OCI-LY1 (cell line): ENCODE measurements around the gene GPATCH8.
A peak's percentile ranks its signal among the peaks of the same experiment; 100 is the strongest.

Experiments used
- H2AFZ ChIP-seq: fragments of 200-600 bp; sonication (generic), shearing (Covaris generic); 2 replicates; pipeline ENCODE4 v1.6.0; 2014; ENCODE audit warnings: antibody characterized with exemption, mild to moderate bottlenecking, low read length
- H3F3A ChIP-seq: fragments of 200-600 bp; sonication (generic), shearing (Covaris generic); 2 replicates; pipeline ENCODE4 v1.6.0; 2014; ENCODE audit warnings: mild to moderate bottlenecking, antibody characterized with exemption, low read length, moderate library complexity; ENCODE audit not compliant: insufficient read depth
- H3K27ac ChIP-seq: fragments of 200-600 bp; sonication (generic); 2 replicates; pipeline ENCODE4 v1.5.1; 2014; ENCODE audit warnings: low read length, mixed run types, mild to moderate bottlenecking, low read depth; ENCODE audit not compliant: poor library complexity, severe bottlenecking
- H3K27me3 ChIP-seq: fragments of 200-600 bp; sonication (generic); 2 replicates; pipeline ENCODE4 v1.6.0; 2014; ENCODE audit warnings: antibody characterized with exemption, mild to moderate bottlenecking, low read length, moderate library complexity; ENCODE audit not compliant: insufficient read depth
- H3K36me3 ChIP-seq: fragments of 200-600 bp; sonication (generic); 2 replicates; pipeline ENCODE4 v1.6.1; 2014; ENCODE audit warnings: mild to moderate bottlenecking, antibody characterized with exemption, low read length, moderate library complexity, mixed read lengths; ENCODE audit not compliant: insufficient read depth
- H3K4me1 ChIP-seq: fragments of 200-600 bp; sonication (generic); 2 replicates; pipeline ENCODE4 v1.5.1; 2014; ENCODE audit warnings: mild to moderate bottlenecking, low read length, moderate library complexity; ENCODE audit not compliant: insufficient read depth, severe bottlenecking
- H3K4me2 ChIP-seq: fragments of 200-600 bp; sonication (generic), shearing (Covaris generic); 2 replicates; pipeline ENCODE4 v1.6.1; 2014; ENCODE audit warnings: low read length
- H3K4me3 ChIP-seq: fragments of 200-600 bp; sonication (generic); 2 replicates; pipeline ENCODE4 v1.5.1; 2014; ENCODE audit warnings: low read length, low read depth, mild to moderate bottlenecking, mixed read lengths; ENCODE audit not compliant: poor library complexity, severe bottlenecking
- H3K79me2 ChIP-seq: fragments of 200-600 bp; shearing (Covaris generic); 2 replicates; pipeline ENCODE4 v1.6.1; 2016; ENCODE audit warnings: mixed run types, low read length, mixed read lengths; ENCODE audit not compliant: insufficient read depth
- H3K9ac ChIP-seq: fragments of 200-600 bp; sonication (generic), shearing (Covaris generic); 2 replicates; pipeline ENCODE4 v1.6.1; 2014; ENCODE audit warnings: mild to moderate bottlenecking, low read length, mixed read lengths
- H3K9me2 ChIP-seq: fragments of 200-600 bp; sonication (generic), shearing (Covaris generic); 2 replicates; pipeline ENCODE4 v1.6.1; 2014; ENCODE audit warnings: low read depth, mild to moderate bottlenecking, low read length, mixed read lengths
- H3K9me3 ChIP-seq: fragments of 200-600 bp; shearing (Covaris generic); 2 replicates; pipeline ENCODE4 v1.6.1; 2014; ENCODE audit warnings: low read length, mixed read lengths
- H4K20me1 ChIP-seq: fragments of 200-600 bp; sonication (generic), shearing (Covaris generic); 2 replicates; pipeline ENCODE4 v1.6.0; 2016; ENCODE audit warnings: mild to moderate bottlenecking, low read length; ENCODE audit not compliant: insufficient read depth
- CTCF ChIP-seq: fragments of 200-600 bp; sonication (generic), shearing (Covaris generic); IDR thresholded peaks from 2 replicates; pipeline ENCODE4 v1.5.1; 2017; ENCODE audit warnings: mild to moderate bottlenecking, antibody characterized with exemption, low read length, moderate library complexity, mixed read lengths
- EZH2 ChIP-seq: fragments of 200-600 bp; sonication (generic), shearing (Covaris generic); IDR thresholded peaks from 2 replicates; pipeline ENCODE4 v1.8.0; 2017; ENCODE audit warnings: borderline replicate concordance, mixed run types, mild to moderate bottlenecking, antibody characterized with exemption, low read length, moderate library complexity, mixed read lengths

Gene GPATCH8

GRCh38 chr17:44352828-44353671 lies 150.2 kb downstream of the GPATCH8 start:
- no peak overlapping the region for H3K9ac ChIP-seq

GRCh38 chr17:44351961-44352827 lies 151.0 kb downstream of the GPATCH8 start:
- H4K20me1 ChIP-seq, result no peaks in the 10 kb centered on the region
- no peak overlapping the region for H3K4me3 ChIP-seq
- no peak overlapping the region for H3K4me2 ChIP-seq
- H3K27me3 ChIP-seq, result no peaks in the 10 kb centered on the region; the same call in 1 of the 2 replicates
- no peaks in the 10 kb centered on the region for H3K9me2 ChIP-seq
- no peaks in the 10 kb centered on the region for H3K79me2 ChIP-seq
- no peaks in the 10 kb centered on the region for H3F3A ChIP-seq
- no peak overlapping the region for H2AFZ ChIP-seq
- H3K4me1 ChIP-seq, result peaks cover 17% of the 10 kb centered on the region
- no peak overlapping the region for H3K9ac ChIP-seq
- TF ChIP-seq EZH2, result no peak
- no peak for TF ChIP-seq CTCF
- H3K27ac ChIP-seq, result no peak overlapping the region
- no peaks in the 10 kb centered on the region for H3K36me3 ChIP-seq
- H3K9me3 ChIP-seq, result no peaks in the 10 kb centered on the region

More at GRCh38 chr17:44352828-44353671, 150.2 kb downstream of the GPATCH8 start:
- H4K20me1 ChIP-seq, result no peaks in the 10 kb centered on the region
- no peak overlapping the region for H2AFZ ChIP-seq
- no peaks in the 10 kb centered on the region for H3K79me2 ChIP-seq
- no peaks in the 10 kb centered on the region; the same call in 1 of the 2 replicates for H3K27me3 ChIP-seq
- no peaks in the 10 kb centered on the region for H3K9me3 ChIP-seq
- no peaks in the 10 kb centered on the region for H3K36me3 ChIP-seq
- H3K9me2 ChIP-seq, result no peaks in the 10 kb centered on the region
- peak overlapping the region; percentile 66 for H3K4me2 ChIP-seq
- peak overlapping the region; percentile 50 for H3K4me3 ChIP-seq
- H3K4me1 ChIP-seq, result peaks cover 9% of the 10 kb centered on the region
- H3K27ac ChIP-seq, result no peak overlapping the region
- TF ChIP-seq EZH2 (no peak), CTCF (no peak)
- H3F3A ChIP-seq, result no peaks in the 10 kb centered on the region

GRCh38 chr17:44351464-44351863 lies 151.7 kb downstream of the GPATCH8 start:
- H3K9me2 ChIP-seq, result no peaks in the 10 kb centered on the region
- no peak overlapping the region for H3K9ac ChIP-seq
- H2AFZ ChIP-seq, result no peak overlapping the region
- no peaks in the 10 kb centered on the region for H3K79me2 ChIP-seq
- H3K4me3 ChIP-seq, result no peak overlapping the region
- no peaks in the 10 kb centered on the region for H3F3A ChIP-seq
- no peaks in the 10 kb centered on the region for H4K20me1 ChIP-seq
- H3K4me1 ChIP-seq, result peaks cover 25% of the 10 kb centered on the region
- H3K27ac ChIP-seq, result no peak overlapping the region
- H3K9me3 ChIP-seq, result no peaks in the 10 kb centered on the region
- TF ChIP-seq CTCF (no peak), EZH2 (no peak)
- H3K27me3 ChIP-seq, result no peaks in the 10 kb centered on the region; the same call in 1 of the 2 replicates
- no peak overlapping the region for H3K4me2 ChIP-seq
- no peaks in the 10 kb centered on the region for H3K36me3 ChIP-seq
